Stimulated activated CD8-positive, alpha-beta memory T cell treated with anti-CD3 and anti-CD28 coated beads, Interleukin-4, amount 100 ng/mL, for 24 hours (primary cell): ENCODE measurements around the gene DIDO1.
"Not testable (repeated sequence)": the region's sequence is repeated elsewhere in the genome, so short reads cannot be mapped to it uniquely, and the experiment has no call there.

Experiments used
- DNase-seq: peaks from one replicate; pipeline ENCODE4 v3.0.0-alpha.2; 2020; ENCODE audit warnings: low read depth

The DIDO1 gene

DNA sequence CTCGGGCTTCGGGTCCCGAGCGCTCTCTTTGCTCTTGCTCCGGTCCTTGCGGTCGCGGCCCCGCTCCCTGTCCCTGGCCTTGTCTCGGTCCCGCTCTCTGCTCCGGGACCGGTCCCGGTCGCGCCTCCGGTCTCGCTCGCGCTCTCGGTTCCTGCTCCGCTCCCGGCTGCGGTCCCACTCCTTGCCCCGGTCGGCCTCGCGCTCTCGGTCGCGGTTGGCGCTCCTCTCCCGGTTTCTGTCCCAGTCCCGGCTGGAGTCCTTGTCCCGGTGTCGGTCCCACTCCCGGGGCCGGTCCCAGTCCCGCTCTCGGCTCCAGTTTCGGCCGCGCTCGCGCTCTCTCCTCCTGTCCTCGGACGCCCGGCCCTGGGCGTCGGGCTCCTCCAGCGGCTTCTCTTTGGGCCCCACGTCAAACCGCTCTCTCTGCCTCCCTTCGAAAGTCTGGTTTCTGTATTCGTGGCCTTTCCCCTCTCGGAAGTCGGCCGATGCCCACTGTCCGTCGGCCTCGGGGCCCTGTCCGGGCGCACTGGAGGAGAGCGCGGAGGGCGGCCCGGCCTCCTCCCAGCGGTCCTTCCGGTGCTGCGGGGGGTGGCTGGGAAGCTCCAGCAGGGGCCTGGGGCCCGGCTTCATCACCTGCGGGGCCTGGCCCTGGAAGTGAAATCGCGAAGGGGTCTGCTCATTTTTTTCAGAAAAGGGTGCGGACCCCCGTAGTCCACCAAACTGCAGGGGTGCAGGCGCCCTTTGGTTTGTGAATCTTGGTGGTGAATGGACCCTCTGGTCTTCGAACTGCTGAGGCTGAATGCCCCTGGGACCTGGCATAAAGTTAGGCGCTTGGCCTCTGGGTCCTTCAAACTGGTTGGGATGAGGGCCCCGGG, 46.8 kb downstream of the DIDO1 start:
- no peak for DNase-seq

- no peak for DNase-seq
Observed at GRCh38 chr20:62878244-62879038, 47.9 kb downstream of the DIDO1 start.

GRCh38 chr20:62876902-62877816, 49.1 kb downstream of the DIDO1 start:
- DNase-seq, result no peak

DNA sequence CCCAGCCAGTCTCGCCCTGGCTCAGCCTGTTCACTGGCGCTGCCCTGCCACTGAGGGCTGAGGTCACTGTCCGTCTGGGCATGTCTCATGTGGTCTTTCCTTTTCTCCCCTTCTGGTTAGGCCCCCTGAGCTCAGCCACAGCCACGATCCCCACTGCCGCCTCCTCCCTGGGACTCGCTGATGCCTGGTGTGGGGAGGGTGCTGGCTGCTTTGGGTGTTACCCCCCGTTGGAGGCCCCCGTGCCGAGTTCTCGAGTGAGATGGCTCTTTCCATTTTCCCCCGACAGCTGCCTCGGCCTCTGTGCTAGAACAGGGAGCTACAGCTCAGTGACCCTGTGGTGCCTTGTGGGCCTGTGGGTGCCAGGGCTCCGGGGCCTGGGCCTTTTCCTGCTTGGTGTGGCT, 49.8 kb downstream of the DIDO1 start:
- DNase-seq, result no peak

GRCh38 chr20:62875419-62876361, 50.6 kb downstream of the DIDO1 start:
- DNase-seq, result no peak

DNA sequence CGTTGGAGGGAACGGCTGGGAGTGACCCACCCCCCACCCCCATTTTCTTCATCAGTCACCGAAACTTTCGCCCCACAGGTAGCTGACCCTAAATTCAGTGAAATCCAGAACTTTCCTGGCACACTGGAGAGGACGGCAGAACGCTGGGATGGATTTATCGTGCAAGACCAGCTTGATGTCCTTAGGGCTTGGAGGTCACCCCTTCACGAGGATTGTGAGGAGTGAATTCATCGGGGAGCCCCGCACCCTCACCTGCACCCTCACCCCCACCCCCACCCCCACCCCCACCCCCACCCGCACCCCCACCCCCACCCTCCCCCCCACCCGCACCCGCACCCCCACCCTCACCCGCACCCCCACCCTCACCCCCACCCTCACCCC, 51.4 kb downstream of the DIDO1 start:
- no peak for DNase-seq

GRCh38 chr20:62873681-62874031, 52.6 kb downstream of the DIDO1 start:
- not testable (repeated sequence) for DNase-seq

DNA sequence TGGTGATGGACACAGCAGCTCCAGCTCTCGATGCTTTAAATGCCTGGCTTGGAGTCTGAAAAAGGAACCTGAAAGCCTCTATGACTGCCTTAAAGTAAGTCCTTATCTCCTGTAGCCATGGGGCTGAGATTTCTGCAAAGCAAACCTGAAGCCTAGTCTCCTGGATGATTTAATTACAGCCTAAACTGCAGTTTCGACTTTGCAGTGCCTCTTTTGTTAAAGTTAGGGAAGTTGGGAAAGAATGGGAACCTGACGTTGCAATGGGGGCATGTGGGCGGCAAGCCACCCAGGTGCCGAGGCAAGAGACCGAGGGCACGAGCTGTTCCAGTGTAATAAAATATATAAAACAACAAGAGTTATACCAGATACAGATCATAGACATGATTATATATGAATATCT, 53.0 kb downstream of the DIDO1 start:
- DNase-seq, result no peak

DNA sequence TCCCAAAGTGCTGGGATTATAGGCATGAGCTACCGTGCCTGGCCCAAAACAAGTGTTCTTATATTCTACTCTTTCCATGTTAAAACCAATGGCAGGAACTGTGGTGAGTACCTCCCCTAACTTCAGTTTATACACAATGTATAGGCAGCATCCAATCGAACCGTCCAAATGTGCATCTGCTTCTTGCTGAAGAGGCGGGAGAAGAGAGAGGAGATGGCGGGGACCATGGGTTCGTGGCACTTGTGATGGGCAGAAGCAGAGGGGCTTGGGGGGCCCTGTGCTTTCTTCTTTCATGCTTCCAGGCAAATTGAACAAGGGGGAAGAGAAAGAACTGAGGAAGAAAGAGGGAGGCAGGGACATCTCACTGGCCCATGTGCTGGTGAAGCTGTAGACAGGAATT, 53.4 kb downstream of the DIDO1 start:
- no peak for DNase-seq

- DNase-seq, result no peak
Observed at GRCh38 chr20:62872184-62872847, 54.0 kb downstream of the DIDO1 start.

DNA sequence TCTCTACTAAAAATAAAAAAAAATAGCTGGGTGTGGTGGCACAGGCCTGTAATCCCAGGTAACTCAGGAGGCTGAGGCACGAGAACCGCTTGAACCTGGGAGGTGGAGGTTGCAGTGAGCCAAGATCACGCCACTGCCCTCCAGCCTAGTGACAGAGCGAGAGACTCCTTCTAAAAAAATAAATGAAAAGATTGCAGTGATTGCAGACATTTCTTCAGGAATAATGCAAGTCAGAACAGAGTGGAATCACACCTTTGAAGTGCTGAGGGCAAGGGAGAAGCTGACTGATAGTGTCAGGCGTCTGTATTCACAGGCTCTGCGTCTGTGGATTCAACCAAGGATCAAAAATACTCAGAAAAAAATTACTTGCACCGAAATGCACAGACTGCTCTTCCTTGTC, 62.1 kb downstream of the DIDO1 start:
- no peak for DNase-seq

GRCh38 chr20:62861726-62862336, 64.5 kb downstream of the DIDO1 start, which contains the start of gene TCFL5:
Gene TCFL5, minus strand, starts transcription at chr20:62861822. Its CDS starts 152 bp downstream, at chr20:62861670.
- DNase-seq, result peak; percentile 86

DNA sequence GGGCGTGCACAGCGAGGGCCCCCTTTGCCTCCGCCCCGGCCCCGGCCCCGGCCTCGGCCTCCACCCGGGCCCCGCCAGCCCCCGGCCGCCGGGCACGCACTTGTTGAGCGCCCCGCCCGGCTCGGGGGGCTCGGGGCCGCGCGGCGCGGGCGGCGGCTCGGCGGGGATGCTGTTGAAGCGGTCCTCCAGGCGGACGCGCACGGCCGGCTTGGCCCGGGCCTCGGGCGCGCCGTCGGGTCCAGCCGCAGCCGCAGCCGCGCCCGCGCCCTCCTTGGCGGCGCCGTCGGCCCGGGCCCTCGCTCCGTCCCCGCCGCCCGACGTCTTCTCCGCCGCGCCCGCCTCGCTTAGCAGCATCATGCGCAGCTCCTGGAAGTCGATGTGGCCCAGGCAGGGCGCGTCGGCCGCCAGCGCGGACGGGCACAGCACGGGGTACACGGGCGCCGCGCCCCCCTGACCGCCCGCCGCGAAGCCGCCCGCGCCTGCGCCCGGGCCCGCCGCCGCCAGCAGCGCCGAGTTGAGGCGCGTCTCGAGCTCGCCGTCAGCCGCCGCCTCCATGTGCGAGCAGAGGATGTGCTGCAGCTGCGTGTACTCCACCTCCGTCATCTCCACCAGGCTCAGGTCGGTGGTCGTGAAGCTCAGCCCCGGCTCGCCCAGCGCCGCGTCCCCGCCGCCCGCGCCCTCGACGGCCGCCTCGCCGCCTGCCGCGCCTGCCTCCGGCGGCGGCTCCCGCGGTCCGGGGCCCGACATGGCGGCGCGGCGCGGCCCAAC, 65.2 kb downstream of the DIDO1 start:
- DNase-seq, result no peak

GRCh38 chr20:62860391-62860923, 65.8 kb downstream of the DIDO1 start:
- no peak for DNase-seq

DNA sequence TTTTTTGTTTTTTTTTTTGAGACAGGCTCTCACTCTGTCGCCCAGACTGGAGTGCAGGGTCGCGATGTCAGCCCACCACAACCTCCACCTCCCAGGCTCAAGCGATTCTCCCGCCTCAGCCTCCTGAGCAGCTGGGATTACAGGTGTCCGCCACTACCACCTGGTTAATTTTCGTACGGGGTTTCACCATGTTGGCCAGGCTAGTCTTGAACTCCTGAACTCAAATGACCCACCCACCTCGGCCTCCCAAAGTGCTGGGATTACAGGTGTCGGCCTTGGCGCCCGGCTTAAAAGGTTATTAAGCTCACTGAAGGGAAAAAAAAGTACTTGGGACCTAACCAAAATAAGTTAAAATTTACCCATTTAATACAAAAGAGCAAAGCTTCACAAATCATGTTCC, 66.6 kb downstream of the DIDO1 start:
- DNase-seq, result no peak

GRCh38 chr20:62858058-62858830, 68.1 kb downstream of the DIDO1 start:
- DNase-seq, result no peak

- DNase-seq, result no peak
Observed at GRCh38 chr20:62856931-62857619, 69.2 kb downstream of the DIDO1 start.

DNA sequence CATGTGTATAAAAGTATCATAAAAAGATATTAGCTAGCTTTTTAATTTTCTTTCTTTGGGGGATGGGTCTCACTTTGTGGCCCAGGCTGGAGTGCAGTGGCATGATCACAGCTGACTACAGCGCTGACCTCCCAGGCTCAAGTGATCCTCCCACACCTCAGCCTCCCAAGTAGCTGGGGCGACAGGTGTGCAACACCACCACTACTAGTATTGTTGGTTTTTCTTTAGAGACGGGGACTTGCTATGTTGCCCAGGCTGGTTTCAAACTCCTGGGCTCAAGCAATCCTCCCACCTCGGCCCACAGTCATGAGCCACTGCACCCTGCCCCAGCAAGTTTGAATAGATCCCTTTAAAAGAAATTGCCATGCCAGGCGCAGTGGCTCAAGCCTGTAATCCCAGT, 71.2 kb downstream of the DIDO1 start:
- DNase-seq, result no peak
